ENCODE data around the gene C10orf95.
"Not testable (repeated sequence)": the region's sequence is repeated elsewhere in the genome, so short reads cannot be mapped to it uniquely, and the experiment has no call there.

Gene C10orf95

GRCh38 chr10:102451105-102451969 lies at the start of gene C10orf95:
Gene C10orf95 (minus strand): TSS chr10:102451543. CDS start chr10:102451093, 450 bp downstream.
- DNase-seq: no peak

GRCh38 chr10:102500686-102501085 lies 49.3 kb upstream of the C10orf95 start:
- DNase-seq: not testable (repeated sequence)

GRCh38 chr10:102499356-102499755 lies 48.0 kb upstream of the C10orf95 start:
- DNase-seq: no peak

GRCh38 chr10:102497545-102497944 lies 46.2 kb upstream of the C10orf95 start:
- DNase-seq: no peak

GRCh38 chr10:102493771-102494170 lies 42.4 kb upstream of the C10orf95 start:
- DNase-seq: no peak

GRCh38 chr10:102492983-102493382 lies 41.6 kb upstream of the C10orf95 start:
- no peak for DNase-seq

GRCh38 chr10:102492344-102492939 lies 41.1 kb upstream of the C10orf95 start:
- no peak for DNase-seq

GRCh38 chr10:102491136-102491535 lies 39.8 kb upstream of the C10orf95 start:
- no peak for DNase-seq

GRCh38 chr10:102485093-102485784 lies 33.9 kb upstream of the C10orf95 start:
- DNase-seq: no peak

GRCh38 chr10:102484021-102484420 lies 32.7 kb upstream of the C10orf95 start:
- DNase-seq: no peak

- no peak for DNase-seq
Measured at GRCh38 chr10:102480396-102480795, 29.1 kb upstream of the C10orf95 start.

- DNase-seq: no peak
Measured at GRCh38 chr10:102479651-102480050, 28.3 kb upstream of the C10orf95 start.

GRCh38 chr10:102476466-102477141 lies 25.3 kb upstream of the C10orf95 start:
- DNase-seq: no peak

GRCh38 chr10:102475451-102476040 lies 24.2 kb upstream of the C10orf95 start:
- no peak for DNase-seq

- DNase-seq: no peak
Measured at GRCh38 chr10:102473445-102474331, 22.3 kb upstream of the C10orf95 start.

GRCh38 chr10:102470579-102471546 lies 19.5 kb upstream of the C10orf95 start:
- no peak for DNase-seq

- no peak for DNase-seq
Measured at GRCh38 chr10:102468683-102469082, 17.3 kb upstream of the C10orf95 start.

- no peak for DNase-seq
Measured at GRCh38 chr10:102467971-102468438, 16.7 kb upstream of the C10orf95 start.

- DNase-seq: no peak
Measured at GRCh38 chr10:102467318-102467717, 16.0 kb upstream of the C10orf95 start.

GRCh38 chr10:102465466-102465865 lies 14.1 kb upstream of the C10orf95 start:
- no peak for DNase-seq
